CD4-positive, alpha-beta T cell treated with Interleukin-10 for 1 hour (primary cell): Measurements from ENCODE around the gene MIA.
A peak's percentile ranks its signal among the peaks of the same experiment; 100 is the strongest.
"Not testable (repeated sequence)": the region's sequence is repeated elsewhere in the genome, so short reads cannot be mapped to it uniquely, and the experiment has no call there.

ENCODE experiments used
- DNase-seq: peaks from one replicate; pipeline ENCODE4 v3.0.0-alpha.2; 2020

Gene MIA

GRCh38 chr19:40750874-40751537, 24.3 kb upstream of the MIA start, which contains the start of gene SNRPA:
Gene SNRPA, plus strand, starts transcription at chr19:40751203. Its CDS starts 206 bp downstream, at chr19:40751409.
- peak; percentile 97 for DNase-seq

DNA sequence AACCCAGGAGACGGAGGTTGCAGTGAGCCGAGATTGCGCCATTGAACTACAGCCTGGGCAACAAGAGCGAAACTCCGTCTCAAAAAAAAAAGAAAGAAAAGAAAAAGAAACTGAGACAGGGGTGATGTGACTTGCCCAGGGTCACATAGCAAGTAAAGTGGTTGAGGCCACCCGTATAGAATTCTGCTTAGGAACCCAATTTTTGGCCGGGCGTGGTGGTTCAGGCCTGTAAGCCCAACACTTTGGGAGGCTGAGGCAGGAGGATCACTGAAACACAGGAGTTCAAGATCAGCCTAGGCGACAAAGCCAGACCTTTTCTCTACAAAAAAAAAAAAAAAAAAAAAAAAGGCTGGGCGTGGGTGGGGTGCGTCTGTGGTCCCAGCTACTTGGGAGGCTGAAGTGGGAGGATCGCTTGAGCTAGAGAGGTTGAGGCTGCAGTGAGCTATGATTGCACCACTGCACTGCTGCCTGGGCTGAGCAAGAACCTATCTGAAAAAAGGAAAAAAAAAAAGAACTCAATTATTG, 23.0 kb upstream of the MIA start:
- no peak for DNase-seq

GRCh38 chr19:40754611-40755247, 20.6 kb upstream of the MIA start:
- DNase-seq, result peak; percentile 36

- no peak for DNase-seq
Observed at GRCh38 chr19:40755248-40755624, 20.1 kb upstream of the MIA start.

DNA sequence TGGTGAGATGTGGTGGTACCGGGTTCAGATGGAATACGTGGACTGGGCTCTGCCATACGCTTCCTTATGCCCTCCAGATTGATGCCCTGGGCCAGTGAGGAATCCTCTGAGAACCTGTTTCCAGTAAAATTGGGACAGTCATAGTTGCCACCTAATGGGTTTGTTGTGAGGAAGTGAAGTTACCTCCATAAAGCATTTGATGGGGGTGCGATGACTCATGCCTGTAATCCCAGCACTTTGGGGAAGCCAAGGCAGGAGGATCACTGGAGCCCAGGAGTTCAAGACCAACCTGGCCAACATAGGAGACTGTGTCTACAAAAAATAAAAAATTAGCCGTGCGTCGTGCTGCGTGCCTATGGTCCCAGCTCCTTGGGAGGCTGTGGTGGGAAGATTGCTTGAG, 19.5 kb upstream of the MIA start:
- DNase-seq, result no peak

GRCh38 chr19:40756502-40757110, 18.7 kb upstream of the MIA start:
- DNase-seq, result peak; percentile 31

- DNase-seq, result no peak
Observed at GRCh38 chr19:40758491-40758890, 16.8 kb upstream of the MIA start.

DNA sequence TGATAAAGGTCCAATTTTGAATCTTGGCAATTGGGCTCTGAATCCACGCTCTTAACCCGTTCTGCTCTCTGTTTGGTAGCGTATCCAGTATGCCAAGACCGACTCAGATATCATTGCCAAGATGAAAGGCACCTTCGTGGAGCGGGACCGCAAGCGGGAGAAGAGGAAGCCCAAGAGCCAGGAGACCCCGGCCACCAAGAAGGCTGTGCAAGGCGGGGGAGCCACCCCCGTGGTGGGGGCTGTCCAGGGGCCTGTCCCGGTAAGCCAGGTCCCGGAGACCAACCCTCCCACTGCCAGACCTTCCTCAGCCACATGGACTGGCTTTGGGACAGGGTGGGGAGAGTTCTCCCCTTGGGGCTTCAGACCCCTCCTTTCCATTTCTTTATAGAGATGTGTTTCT, 16.0 kb upstream of the MIA start:
- no peak for DNase-seq

GRCh38 chr19:40762754-40763470, 12.4 kb upstream of the MIA start:
- DNase-seq, result no peak

DNA sequence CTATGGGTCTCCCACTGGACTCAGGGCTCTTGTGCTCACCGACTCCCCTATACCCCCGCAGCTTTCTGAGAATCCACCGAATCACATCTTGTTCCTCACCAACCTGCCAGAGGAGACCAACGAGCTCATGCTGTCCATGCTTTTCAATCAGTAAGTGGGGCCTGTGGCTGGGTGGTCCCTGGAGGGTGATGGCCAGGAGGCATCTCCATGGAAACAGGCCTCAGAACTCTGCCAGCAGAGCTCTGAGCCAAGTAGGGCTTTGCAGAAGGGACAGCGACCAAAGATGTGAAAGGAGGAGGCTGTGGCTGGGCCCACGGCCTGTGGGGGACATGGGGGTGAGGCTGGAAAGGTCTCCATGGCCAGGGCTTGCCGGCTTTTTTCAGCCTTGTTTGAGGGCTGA, 11.8 kb upstream of the MIA start:
- no peak for DNase-seq

GRCh38 chr19:40763963-40764362, 11.4 kb upstream of the MIA start:
- DNase-seq, result no peak

- not testable (repeated sequence) for DNase-seq
Observed at GRCh38 chr19:40766385-40766784, 8.9 kb upstream of the MIA start.

GRCh38 chr19:40768869-40769268, 6.5 kb upstream of the MIA start:
- no peak for DNase-seq

- peak; percentile 52 for DNase-seq
Observed at GRCh38 chr19:40771101-40771862, 4.0 kb upstream of the MIA start.

- DNase-seq, result no peak
Observed at GRCh38 chr19:40775632-40776022, 306 bp downstream of the MIA start.

GRCh38 chr19:40776364-40776763, 1.0 kb downstream of the MIA start:
- DNase-seq, result no peak

DNA sequence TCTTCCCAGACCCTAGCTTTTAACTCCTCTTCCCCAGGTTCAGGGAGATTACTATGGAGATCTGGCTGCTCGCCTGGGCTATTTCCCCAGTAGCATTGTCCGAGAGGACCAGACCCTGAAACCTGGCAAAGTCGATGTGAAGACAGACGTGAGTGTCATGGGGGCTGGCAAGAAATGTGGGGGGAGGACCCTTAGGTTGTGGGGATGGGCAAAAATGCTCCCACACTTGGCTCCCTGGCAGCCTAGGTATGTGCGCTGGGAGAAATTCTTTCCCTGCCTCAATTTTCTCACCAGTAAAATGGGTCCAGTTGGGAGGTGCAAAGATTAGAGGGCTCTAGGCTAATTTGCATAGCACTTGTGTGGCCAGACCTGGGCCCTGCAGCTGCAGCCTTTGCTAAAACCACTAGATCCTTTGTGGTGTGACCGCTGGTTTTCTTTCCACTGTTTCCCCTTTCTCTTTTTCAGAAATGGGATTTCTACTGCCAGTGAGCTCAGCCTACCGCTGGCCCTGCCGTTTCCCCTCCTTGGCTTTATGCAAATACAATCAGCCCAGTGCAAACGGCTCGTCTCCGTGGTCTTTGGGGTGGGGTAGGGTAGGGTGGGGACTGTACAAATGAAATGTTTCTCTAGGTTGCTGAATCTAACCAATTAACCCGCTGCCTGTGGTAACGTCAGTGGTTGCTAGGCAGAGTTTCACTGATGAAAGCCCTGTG, 1.8 kb downstream of the MIA start:
- peak; percentile 95 for DNase-seq

DNA sequence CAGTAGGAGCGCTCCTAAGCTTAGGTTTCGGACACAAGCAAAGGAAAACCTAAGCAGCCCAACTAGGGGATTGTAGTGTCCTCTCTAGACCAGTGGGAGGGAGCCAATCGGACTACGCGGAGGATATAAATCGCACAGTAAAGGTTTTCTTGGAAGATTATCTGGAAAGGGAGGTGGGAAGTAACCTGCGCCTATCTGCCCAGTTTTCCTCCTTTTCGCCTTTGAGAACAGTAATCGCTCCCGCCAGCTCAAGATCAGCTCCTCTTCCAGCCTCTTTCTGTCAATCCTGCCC, 2.3 kb downstream of the MIA start:
- no peak for DNase-seq

- peak; percentile 100 for DNase-seq
Observed at GRCh38 chr19:40777937-40778705, 2.8 kb downstream of the MIA start, which contains the start of gene RAB4B. Gene RAB4B, plus strand, starts transcription at chr19:40778247. Its CDS starts 129 bp downstream, at chr19:40778376.

DNA sequence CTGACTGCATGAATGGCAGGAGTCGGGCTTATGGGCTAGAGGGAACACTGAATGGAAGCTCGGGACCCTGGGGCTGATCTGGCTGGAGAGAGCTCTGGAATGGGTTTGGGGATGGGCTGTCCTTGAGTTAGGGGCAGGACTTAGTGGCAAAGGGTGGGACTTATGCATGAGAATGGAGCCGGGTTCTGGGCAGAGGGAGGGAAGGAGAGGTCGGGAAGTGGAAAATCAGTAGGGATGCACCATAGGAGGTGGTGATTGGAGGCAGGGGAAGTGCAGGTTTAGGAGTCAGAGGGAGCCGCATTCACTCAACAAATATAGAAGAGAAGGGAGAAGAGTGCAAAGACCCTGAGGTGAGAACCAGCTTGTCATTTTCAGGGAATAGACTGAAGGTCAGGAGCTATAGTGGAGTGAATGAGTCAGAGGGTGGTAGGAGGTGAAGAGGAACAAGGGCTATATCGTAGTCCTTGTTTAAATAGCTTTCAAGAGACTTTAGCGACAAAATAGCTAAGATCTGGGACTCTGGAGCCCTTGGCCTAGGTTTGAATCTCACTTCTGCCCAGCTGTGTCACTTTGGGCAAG, 3.5 kb downstream of the MIA start:
- DNase-seq, result no peak

DNA sequence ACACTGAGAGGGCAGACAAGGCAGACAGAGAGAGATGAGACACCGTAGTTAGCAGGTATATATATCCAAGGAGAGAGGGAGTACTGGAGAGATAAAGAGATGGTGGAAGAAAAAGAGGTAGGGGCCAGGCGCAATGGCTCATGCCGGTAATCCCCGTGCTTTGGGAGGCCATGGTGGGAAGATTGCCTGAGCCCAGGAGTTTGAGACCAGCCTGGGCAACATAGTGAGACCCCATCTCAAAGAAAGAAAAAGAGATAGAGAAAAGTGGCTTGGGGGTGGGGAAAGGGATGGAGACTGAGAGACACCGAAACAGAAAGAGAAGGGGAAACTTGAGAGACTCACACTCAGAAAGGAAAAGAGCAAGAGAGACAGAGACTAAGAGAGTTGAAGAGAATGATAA, 5.3 kb downstream of the MIA start:
- no peak for DNase-seq
